ENCODE measurements around the gene OR5AP2.
"Not testable (repeated sequence)": the region's sequence is repeated elsewhere in the genome, so short reads cannot be mapped to it uniquely, and the experiment has no call there.

The OR5AP2 gene

DNA sequence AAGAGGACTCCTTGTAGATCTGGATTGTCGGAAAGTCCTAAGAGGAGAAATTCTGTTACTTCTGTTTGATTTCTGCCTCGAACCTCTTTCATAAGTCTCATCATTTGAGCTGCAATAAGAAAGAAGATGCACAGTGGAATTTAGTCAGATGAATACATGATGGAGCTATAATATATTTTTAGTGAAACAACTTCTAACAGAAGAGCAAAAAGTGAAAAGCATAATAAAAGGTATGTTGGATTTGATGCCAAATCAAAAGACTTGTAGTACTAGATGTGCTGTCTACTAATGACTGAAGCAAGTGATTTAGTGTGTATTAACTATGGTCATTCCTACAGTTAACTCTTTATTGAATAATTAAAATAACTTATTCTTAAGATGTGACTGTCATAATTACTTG, at the start of gene OR5AP2:
TSS of gene OR5AP2 (minus strand) at position 101 of the 400 bp plus-strand sequence. CDS start at position 101, 0 bp downstream.
- DNase-seq, result no peak

DNA sequence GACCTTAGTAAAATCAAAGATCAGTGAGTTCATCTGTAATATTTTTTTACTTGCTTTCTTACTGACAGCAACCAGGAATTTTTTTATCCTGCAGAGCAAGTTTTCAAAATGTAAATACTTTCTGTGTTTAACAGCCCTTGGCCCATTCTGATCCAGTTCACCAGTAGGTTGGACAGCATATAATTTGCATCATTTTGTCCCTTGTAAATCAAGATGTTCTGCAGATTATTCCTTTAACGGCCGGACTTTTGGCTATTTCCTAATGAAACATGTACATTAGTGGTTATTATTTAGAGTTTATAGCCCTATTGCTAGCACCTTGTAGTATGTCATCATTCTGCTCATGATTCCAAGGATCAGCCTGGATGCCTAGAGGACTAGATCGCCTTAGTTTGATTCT, 48.9 kb upstream of the OR5AP2 start:
- DNase-seq, result not testable (repeated sequence)

DNA sequence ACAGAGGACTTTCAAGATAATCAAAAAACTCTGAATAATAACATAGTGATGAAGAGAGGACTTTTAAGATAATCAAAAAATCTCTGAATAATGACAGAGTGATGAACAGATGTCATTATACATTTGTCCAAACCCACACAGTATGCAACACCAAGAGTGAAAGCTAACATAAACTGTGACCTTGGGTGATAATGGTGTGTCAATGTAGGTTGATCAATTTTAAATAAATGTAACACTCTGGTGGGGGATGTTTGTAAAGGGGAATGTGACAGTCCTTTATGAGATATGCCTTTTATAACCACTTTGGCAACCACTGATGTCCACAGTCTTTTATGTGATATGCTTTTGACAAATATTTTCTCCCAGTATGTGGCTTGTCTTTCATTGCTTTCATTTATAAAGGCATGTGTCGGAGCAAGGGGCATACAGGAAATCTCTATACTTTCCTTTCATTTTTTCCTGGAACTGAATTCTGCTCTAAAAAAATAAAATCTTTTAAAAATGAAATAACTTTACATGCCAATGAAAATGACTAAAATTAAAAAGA, 46.4 kb upstream of the OR5AP2 start:
- no peak for DNase-seq

DNA sequence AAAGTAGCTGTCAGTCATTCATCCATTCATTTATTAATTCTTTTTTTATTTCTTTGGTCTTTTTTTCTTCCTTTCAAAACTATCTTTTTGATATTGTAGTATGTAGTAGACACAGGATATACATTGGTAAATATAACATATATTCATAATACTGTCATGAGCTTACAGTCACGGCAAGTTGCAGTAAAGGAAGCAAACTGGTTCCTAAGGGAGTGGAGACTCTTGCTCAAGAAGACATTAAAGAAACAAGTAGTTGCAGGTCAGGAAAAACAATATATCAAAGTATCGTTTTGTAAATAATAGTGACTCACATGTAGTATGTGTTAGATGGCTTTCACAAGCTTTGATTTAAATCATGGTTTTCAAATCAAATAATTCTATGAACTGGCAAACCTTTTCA, 28.7 kb upstream of the OR5AP2 start:
- no peak for DNase-seq

DNA sequence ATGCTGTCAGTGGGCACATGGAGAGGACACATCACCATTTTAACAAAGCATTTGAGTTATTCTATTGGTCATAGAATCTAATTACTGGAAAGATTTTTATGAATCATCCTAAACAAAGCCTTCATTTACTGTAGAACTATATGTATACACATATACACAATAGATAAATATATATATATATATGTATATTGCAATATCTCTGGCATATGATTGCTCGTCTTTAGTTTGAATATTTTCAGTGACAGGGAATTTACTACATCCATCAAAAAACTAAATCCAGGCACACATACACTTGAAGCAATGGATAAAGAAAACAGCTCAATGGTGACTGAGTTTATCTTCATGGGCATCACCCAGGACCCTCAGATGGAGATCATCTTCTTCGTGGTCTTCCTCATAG, 21.1 kb upstream of the OR5AP2 start, which contains the start of gene OR5AR1:
TSS of gene OR5AR1 (plus strand) at position 301 of the 400 bp plus-strand sequence. CDS start at position 301, 0 bp downstream.
- no peak for DNase-seq

DNA sequence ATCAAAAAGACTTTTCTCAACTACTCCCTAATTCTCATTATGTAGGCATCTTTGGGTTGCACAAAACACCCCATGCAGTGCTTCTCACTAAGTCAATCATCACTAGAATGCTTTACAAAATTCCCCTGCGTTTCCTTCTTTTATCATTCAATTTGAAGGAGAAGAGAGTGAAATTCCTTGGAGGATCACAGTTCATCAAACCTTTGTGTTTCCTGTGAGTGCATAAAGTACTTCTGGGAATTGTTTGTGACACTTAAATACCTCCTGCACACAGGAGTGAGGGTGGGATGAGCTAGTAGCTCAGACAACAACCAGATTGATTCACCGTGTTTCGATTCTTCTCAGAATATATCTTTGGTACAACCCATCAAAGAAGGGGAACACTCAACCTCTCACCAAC, 17.5 kb upstream of the OR5AP2 start:
- DNase-seq, result no peak

DNA sequence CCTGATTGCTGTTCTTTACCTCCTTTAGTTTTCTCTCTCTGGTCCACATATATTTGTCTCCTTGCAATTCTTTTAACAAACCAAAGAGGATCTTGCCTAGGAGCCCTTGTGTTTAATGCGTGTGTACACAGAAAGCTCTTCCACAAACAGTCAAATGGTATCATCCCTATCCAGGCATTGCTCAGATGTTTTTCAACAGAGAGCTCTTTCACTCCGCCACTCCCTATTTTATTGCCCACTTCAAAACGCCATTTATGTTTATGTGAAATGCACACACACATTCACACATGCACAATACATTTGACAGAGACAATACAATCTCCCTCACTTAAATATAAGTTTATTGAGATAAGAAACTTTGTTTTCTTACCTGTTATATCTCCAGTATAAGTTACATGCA, 4.7 kb downstream of the OR5AP2 start:
- no peak for DNase-seq

DNA sequence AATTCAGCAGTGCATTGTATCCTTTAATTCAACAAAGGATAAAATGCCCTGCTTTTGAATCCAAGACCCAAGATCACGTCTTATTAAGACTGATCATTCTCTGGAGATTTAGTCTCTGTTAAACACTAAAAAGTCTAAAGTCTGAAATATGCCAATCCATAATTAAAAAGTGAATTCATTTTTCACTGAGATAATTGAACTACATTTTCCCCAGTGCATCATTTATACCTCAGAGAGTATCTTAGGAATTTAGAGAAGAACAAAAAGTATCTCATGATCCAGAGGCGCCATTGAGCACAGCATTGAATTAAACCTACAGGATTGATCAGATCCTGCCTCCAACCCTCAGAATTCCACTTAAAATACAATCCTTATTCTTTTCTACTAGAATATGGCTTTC, 5.4 kb downstream of the OR5AP2 start:
- no peak for DNase-seq

DNA sequence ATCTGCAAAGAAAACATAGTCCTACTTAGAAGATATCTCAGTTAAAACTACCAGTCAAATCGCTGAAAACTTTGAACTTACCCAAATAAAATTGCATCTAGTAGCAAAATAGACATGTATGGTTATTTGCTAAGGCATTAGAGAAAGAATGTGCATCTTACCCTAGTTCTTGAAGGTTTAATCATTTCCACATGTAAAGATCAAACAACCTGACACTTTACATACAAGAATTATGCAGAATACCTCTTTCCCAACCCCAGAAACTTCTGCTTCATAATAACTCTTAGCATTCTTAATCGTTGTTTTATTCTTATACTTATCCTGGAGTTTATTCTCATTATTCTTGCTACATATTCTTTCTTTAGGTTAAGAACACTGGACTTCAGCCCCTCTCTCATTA, 9.9 kb downstream of the OR5AP2 start:
- no peak for DNase-seq

DNA sequence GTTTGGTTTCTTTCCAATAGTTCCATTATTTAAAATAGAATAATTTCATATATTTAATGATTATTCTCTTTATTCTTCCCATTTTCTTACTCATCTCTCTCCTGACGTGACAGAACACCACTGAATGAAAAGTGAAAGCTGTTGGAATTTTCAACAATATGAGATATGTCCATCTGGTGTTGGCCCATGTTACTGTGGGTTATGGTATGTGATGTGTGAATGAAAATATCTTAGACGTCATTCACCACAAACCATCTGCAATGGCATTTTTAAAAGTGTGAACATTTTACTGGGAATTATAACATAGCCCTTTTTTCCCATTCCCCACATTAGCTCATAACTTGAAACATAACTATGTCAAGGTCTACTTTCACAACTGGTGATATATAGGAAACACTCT, 16.3 kb downstream of the OR5AP2 start:
- no peak for DNase-seq

DNA sequence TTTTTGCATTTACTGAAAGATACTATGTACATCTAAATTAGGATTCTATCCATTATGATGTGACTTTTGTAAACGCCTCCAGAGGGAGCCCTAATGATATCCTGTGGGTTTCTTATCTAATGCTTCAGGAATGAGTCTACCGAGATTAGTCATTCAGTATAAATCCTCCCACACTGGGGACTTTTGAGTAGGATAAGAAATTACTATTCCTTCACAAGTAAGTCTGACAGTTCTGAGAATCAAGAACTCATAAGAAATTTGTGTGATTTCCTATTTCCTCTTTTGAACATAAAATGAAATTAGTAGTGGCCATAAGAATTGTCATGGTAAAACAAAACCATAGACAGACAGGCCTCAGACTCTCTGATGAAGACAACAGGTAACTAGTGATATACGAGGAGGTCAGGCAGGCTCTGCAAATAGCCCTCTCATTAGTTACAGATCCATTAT, 17.6 kb downstream of the OR5AP2 start:
- DNase-seq, result no peak

DNA sequence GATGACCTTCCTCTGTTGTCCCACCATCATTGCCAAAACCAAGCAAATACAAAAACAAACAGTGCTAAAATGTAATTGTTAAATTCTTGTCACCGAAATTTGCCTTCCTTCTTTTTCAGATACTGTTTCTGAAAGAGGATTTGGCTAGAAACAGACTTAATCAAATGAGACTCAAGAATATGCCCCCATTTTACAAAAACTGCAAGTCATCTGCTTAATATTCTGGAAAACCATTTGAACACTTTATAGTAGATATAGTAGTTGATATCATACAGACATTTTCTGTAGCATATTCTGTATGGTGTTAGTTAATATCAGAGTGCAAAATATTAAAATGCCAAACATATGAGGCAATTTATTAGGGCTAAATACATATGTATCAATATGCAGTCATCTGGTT, 31.1 kb downstream of the OR5AP2 start:
- no peak for DNase-seq

DNA sequence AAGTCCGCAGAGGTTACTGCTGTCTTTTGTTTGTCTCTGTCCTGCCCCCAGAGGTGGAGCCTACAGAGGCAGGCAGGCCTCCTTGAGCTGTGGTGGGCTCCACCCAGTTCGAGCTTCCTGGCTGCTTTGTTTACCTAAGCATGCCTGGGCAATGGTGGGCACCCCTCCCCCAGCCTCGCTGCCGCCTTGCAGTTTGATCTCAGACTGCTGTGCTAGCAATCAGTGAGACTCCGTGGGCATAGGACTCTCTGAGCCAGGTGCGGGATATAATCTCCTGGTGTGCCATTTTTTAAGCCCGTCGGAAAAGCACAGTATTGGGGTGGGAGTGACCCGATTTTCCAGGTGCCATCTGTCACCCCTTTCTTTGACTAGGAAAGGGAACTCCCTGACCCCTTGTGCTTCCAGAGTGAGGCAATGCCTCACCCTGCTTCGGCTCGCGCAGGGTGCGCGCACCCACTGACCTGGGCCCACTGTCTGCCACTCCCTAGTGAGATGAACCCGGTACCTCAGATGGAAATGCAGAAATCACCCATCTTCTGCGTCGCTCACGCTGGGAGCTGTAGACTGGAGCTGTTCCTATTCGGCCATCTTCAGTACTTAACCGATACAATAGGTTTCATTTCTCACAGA, 50.0 kb downstream of the OR5AP2 start:
- not testable (repeated sequence) for DNase-seq

Measured in CD4-positive, alpha-beta T cell treated with Interleukin-4 for 1 hour (primary cell).